Activated naive CD4-positive, alpha-beta T cell treated with anti-CD3 and anti-CD28 coated beads for 36 hours (primary cell): ENCODE measurements around the gene PLAAT2. TPM values are rescaled to one million over a fixed set of nuclear protein-coding genes. Genes with fewer than 3 reads are reported as not detected.

Experiments used
- CTCF ChIA-PET: fragments of 350-600 bp; sonication (Branson Sonifier 250); formaldehyde crosslinking; loops from one replicate; lab custom pipeline; 2021; ENCODE audit warnings: antibody characterized with exemption; lab: Charles Lee
- DNase-seq: peaks from one replicate; pipeline ENCODE4 v3.0.0-alpha.2; 2020
- H3K27ac Mint-ChIP-seq: one replicate; pipeline ENCODE4 v1.8.0; 2021; ENCODE audit warnings: mild to moderate bottlenecking, mixed read lengths
- H3K27me3 Mint-ChIP-seq: one replicate; pipeline ENCODE4 v1.8.0; 2021; ENCODE audit warnings: low read depth, mixed read lengths
- H3K36me3 Mint-ChIP-seq: one replicate; pipeline ENCODE4 v1.8.0; 2021; ENCODE audit warnings: low read depth, mixed read lengths
- H3K4me1 Mint-ChIP-seq: one replicate; pipeline ENCODE4 v1.8.0; 2021; ENCODE audit warnings: low read depth, mixed read lengths
- H3K4me3 Mint-ChIP-seq: one replicate; pipeline ENCODE4 v1.8.0; 2021; ENCODE audit warnings: mild to moderate bottlenecking, moderate library complexity, mixed read lengths
- H3K9me3 Mint-ChIP-seq: one replicate; pipeline ENCODE4 v1.8.0; 2021; ENCODE audit warnings: mixed read lengths
- intact Hi-C: fragments of 100-400 bp; cut with micrococcal nuclease; formaldehyde crosslinking; loops from one replicate; pipeline ENCODE4 v1.15.1; 2023
- total RNA-seq, 2 experiments: library from RNA; stranded (reverse); gene quantifications; one replicate each; pipeline ENCODE4 v1.2.3, GENCODE V29; 2021

PLAAT2 gene
- total RNA-seq, 2 experiments from 2014 or later: not detected

GRCh38 chr11:63527667-63528066 lies 35.5 kb downstream of the PLAAT2 start:
- CTCF ChIA-PET: interaction anchor here (0.6 kb wide), 1 partner anchor 625 kb away, joined by 7 read pairs; no protein-coding TSS in a partner anchor
- H3K27me3 Mint-ChIP-seq: no peaks in the 10 kb centered on the region

GRCh38 chr11:63523151-63523550 lies 40.0 kb downstream of the PLAAT2 start:
- no peak for DNase-seq
- Mint-ChIP-seq H3K36me3 (no peaks in the 10 kb centered on the region), H3K9me3 (no peaks in the 10 kb centered on the region), H3K4me1 (peaks cover 8% of the 10 kb centered on the region), H3K4me3 (no peak overlapping the region), H3K27ac (no peak overlapping the region), H3K27me3 (no peaks in the 10 kb centered on the region)
- CTCF ChIA-PET: no interaction called here
- intact Hi-C loops: no loop called here

More at GRCh38 chr11:63527667-63528066, 35.5 kb downstream of the PLAAT2 start:
- peaks cover 33% of the 10 kb centered on the region for H3K4me1 Mint-ChIP-seq
- no peak overlapping the region for H3K27ac Mint-ChIP-seq
- no peak for DNase-seq
- intact Hi-C loops: no loop called here
- H3K4me3 Mint-ChIP-seq: no peak overlapping the region
- no peaks in the 10 kb centered on the region for H3K36me3 Mint-ChIP-seq
- H3K9me3 Mint-ChIP-seq: no peaks in the 10 kb centered on the region

- Mint-ChIP-seq H3K4me3 (no peak overlapping the region), H3K36me3 (no peaks in the 10 kb centered on the region), H3K27ac (no peak overlapping the region), H3K9me3 (no peaks in the 10 kb centered on the region), H3K27me3 (no peaks in the 10 kb centered on the region), H3K4me1 (peaks cover 6% of the 10 kb centered on the region)
- CTCF ChIA-PET: no interaction called here
- intact Hi-C loops: no loop called here
- no peak for DNase-seq
Measured at GRCh38 chr11:63521896-63522295, 41.3 kb downstream of the PLAAT2 start.

GRCh38 chr11:63520606-63521170 lies 42.5 kb downstream of the PLAAT2 start:
- H3K4me3 Mint-ChIP-seq: no peak overlapping the region
- intact Hi-C loops: no loop called here
- no peak overlapping the region for H3K27ac Mint-ChIP-seq

GRCh38 chr11:63518548-63518947 lies 44.6 kb downstream of the PLAAT2 start:
- Mint-ChIP-seq H3K27me3 (no peaks in the 10 kb centered on the region), H3K4me1 (peaks cover 6% of the 10 kb centered on the region), H3K9me3 (no peaks in the 10 kb centered on the region), H3K4me3 (no peak overlapping the region), H3K36me3 (no peaks in the 10 kb centered on the region), H3K27ac (no peak overlapping the region)
- no peak for DNase-seq
- intact Hi-C loops: no loop called here
- CTCF ChIA-PET: interaction anchor here (0.6 kb wide), 1 partner anchor 8 kb away, joined by 3 read pairs; no protein-coding TSS in a partner anchor

More at GRCh38 chr11:63520606-63521170, 42.5 kb downstream of the PLAAT2 start:
- Mint-ChIP-seq H3K4me1 (peaks cover 6% of the 10 kb centered on the region), H3K9me3 (no peaks in the 10 kb centered on the region), H3K36me3 (no peaks in the 10 kb centered on the region), H3K27me3 (no peaks in the 10 kb centered on the region)
- CTCF ChIA-PET: interaction anchor here (1.2 kb wide), 1 partner anchor 8 kb away, joined by 3 read pairs; no protein-coding TSS in a partner anchor
- no peak for DNase-seq

DNA sequence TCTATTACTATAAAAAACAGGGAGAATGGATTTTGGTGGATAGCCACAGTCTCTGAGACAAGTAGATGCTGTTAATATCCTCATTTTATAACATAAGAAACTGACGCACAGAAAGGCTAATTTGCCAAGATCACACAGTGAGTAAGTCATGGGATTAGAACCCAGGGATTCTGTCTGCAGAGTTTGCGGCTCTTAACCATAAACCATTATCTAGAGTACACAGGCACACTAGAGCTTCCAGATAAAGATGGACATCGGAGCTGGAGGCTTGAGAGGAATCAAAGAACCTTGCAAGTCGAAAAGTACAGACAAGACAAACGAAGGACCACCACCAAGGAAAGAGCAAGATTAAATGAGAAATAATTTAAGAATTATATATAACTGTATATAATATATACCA lies 46.0 kb downstream of the PLAAT2 start:
- H3K27ac Mint-ChIP-seq: no peak overlapping the region
- intact Hi-C loops: no loop called here
- no peaks in the 10 kb centered on the region for H3K9me3 Mint-ChIP-seq
- no peaks in the 10 kb centered on the region for H3K27me3 Mint-ChIP-seq
- H3K4me3 Mint-ChIP-seq: no peak overlapping the region
- H3K4me1 Mint-ChIP-seq: peaks cover 6% of the 10 kb centered on the region
- DNase-seq: no peak
- H3K36me3 Mint-ChIP-seq: no peaks in the 10 kb centered on the region
- CTCF ChIA-PET: no interaction called here

GRCh38 chr11:63516109-63516508 lies 47.1 kb downstream of the PLAAT2 start:
- H3K4me3 Mint-ChIP-seq: no peak overlapping the region
- intact Hi-C loops: no loop called here
- CTCF ChIA-PET: no interaction called here
- DNase-seq: no peak
- H3K27ac Mint-ChIP-seq: no peak overlapping the region
- H3K9me3 Mint-ChIP-seq: no peaks in the 10 kb centered on the region
- no peaks in the 10 kb centered on the region for H3K36me3 Mint-ChIP-seq
- H3K4me1 Mint-ChIP-seq: peaks cover 6% of the 10 kb centered on the region
- H3K27me3 Mint-ChIP-seq: no peaks in the 10 kb centered on the region

DNA sequence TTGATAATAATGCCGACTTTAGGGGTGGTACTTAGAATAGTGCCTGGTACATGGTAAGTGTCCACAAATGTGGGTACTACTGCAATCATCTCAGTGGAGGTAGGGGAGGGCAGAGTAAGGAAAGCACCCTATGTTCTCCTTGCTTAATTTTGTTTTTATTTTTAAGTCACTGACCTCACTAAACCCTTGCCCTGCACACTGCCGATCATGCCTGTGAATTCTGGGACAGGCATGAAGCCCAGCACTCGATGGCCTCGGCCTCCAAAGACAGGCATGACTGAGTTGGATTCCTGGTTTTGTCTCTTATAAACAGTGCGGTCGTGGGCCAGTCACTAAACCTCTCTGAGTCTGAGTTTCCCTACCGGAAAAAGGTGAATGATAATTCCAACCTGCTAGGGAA lies 50.4 kb downstream of the PLAAT2 start:
- CTCF ChIA-PET: interaction anchor here (1.0 kb wide), 1 partner anchor 226 kb away, joined by 3 read pairs; no protein-coding TSS in a partner anchor
- Mint-ChIP-seq H3K36me3 (no peaks in the 10 kb centered on the region), H3K4me3 (no peak overlapping the region), H3K9me3 (no peaks in the 10 kb centered on the region), H3K4me1 (no peaks in the 10 kb centered on the region), H3K27me3 (no peaks in the 10 kb centered on the region), H3K27ac (no peak overlapping the region)
- intact Hi-C loops: no loop called here
- no peak for DNase-seq

DNA sequence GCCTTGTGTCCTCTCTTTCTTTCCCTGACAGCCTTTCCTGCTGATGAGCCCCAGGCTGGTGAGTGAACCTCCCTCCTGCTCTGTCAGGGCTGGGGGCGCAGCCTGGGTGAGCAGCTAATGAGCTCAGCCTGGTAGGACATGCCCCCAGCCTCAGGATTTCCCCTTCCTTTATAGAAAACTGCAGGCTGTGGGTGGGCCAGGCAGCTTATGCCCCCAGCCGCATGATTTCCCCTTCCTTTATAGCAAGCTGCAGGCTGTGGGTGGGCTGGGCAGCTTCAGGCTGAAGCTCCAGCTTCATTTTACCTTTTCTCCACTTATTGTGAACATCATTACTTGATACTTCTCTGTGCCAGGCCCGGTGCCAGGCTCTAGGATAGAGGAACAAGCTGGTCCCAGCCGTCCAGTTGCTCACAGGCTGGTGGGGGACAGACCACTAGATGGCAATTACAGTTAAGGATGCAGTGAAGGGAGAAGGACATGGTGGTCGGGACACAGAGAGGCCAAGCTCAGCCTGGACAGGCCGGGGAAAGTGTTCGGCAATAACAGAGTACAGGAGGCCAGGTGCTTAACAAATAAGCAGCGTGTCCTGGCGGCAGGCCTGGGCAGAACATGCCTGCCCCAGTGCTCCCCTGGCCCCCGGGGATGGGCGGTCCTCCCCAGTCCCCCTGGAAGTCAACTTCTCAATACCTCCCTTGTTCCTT lies 52.0 kb downstream of the PLAAT2 start:
- intact Hi-C loops: no loop called here
- no peak for DNase-seq
- CTCF ChIA-PET: no interaction called here
- Mint-ChIP-seq H3K4me1 (peaks cover 4% of the 10 kb centered on the region), H3K9me3 (no peaks in the 10 kb centered on the region), H3K36me3 (no peaks in the 10 kb centered on the region), H3K27ac (no peak overlapping the region), H3K27me3 (no peaks in the 10 kb centered on the region), H3K4me3 (no peak overlapping the region)

DNA sequence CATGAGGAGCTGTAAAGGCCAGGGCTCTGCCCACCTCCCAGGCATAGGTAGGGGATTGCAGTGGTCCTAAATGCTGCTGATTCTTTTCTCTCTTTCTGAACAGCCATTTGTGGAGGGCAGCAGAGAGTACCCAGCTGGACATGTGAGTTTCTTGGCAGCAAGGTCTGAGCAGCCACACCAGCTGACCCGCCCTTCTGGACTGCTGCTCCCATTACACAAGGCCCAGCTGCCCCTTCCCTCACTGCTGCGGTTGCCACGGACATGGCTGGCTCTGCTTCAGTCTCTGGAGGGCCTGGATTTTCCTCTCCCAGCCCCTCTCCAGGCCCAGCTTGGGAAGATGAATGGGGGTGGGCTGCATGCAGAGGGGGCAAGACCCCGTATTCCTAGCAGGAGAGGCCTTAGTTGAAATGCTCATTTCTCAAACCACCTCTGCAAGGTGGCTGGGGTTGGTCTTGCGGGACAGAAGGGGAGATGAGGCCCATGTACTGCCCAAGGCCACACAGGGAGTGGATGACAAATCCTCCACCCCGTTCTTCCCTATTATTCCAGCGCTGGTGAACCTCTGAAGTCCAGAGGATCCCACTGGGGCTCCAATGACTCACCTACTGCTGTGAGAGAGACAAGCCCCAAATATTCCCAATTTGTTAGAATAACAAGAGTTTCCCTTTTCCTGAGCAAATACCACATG lies 52.7 kb downstream of the PLAAT2 start:
- CTCF ChIA-PET: interaction anchor here (0.7 kb wide), 1 partner anchor 9 kb away, joined by 3 read pairs; no protein-coding TSS in a partner anchor

GRCh38 chr11:63508745-63509144 lies 54.4 kb downstream of the PLAAT2 start:
- H3K9me3 Mint-ChIP-seq: no peaks in the 10 kb centered on the region
- intact Hi-C loops: no loop called here
- no peak overlapping the region for H3K4me3 Mint-ChIP-seq
- no peak overlapping the region for H3K27ac Mint-ChIP-seq
- no peak for DNase-seq
- H3K27me3 Mint-ChIP-seq: no peaks in the 10 kb centered on the region
- H3K4me1 Mint-ChIP-seq: peaks cover 4% of the 10 kb centered on the region
- H3K36me3 Mint-ChIP-seq: no peaks in the 10 kb centered on the region
- CTCF ChIA-PET: interaction anchor here (1.1 kb wide), 1 partner anchor 30 kb away, joined by 3 read pairs; no protein-coding TSS in a partner anchor

More for the DNA sequence above, 52.7 kb downstream of the PLAAT2 start:
- intact Hi-C loops: no loop called here
- Mint-ChIP-seq H3K36me3 (no peaks in the 10 kb centered on the region), H3K4me1 (peaks cover 4% of the 10 kb centered on the region), H3K27me3 (no peaks in the 10 kb centered on the region), H3K9me3 (no peaks in the 10 kb centered on the region), H3K4me3 (no peak overlapping the region), H3K27ac (no peak overlapping the region)
- no peak for DNase-seq

DNA sequence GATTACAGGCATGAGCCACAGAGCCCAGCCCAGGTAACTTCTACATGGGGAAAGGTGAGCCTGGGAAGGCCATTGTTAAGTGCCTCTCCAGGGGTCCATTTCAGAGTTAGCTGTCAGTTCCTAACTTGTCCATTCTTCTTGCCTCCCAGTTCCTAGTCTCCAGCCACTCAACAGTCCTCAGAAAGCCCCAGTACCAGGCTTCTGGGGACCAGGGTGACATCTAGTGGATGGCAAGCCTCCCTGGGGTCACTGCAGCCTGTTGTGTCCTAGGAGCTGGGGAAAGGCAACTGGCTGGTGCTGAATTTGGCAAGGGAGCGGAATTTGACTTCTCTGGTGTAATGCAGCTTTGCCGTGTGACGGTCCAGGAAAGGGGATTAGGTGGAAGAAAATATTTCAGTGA lies 55.2 kb downstream of the PLAAT2 start:
- H3K9me3 Mint-ChIP-seq: no peaks in the 10 kb centered on the region
- peak; percentile 46 for DNase-seq
- intact Hi-C loops: no loop called here
- CTCF ChIA-PET: interaction anchor here (0.6 to 1.1 kb wide), 4 partner anchors 11 to 149 kb away, joined by 3 read pairs; no protein-coding TSS in a partner anchor
- H3K36me3 Mint-ChIP-seq: no peaks in the 10 kb centered on the region
- peaks cover 4% of the 10 kb centered on the region for H3K4me1 Mint-ChIP-seq
- no peak overlapping the region for H3K4me3 Mint-ChIP-seq
- H3K27me3 Mint-ChIP-seq: no peaks in the 10 kb centered on the region
- H3K27ac Mint-ChIP-seq: no peak overlapping the region
